OCI-LY1 (cell line): ENCODE results near the gene SCN1B.

ENCODE experiments used
- EZH2 ChIP-seq: fragments of 200-600 bp; sonication (generic), shearing (Covaris generic); IDR thresholded peaks from 2 replicates; pipeline ENCODE4 v1.8.0; 2017; ENCODE audit warnings: borderline replicate concordance, mixed run types, mild to moderate bottlenecking, antibody characterized with exemption, low read length, moderate library complexity, mixed read lengths
- TF ChIP-seq, protein P1 (sequence below): fragments of 200-600 bp; sonication (generic), shearing (Covaris generic); IDR thresholded peaks from 2 replicates; pipeline ENCODE4 v1.5.1; 2017; ENCODE audit warnings: mild to moderate bottlenecking, antibody characterized with exemption, low read length, moderate library complexity, mixed read lengths

GRCh38 chr19:35083691-35084508, 53.6 kb downstream of the SCN1B start:
- TF ChIP-seq, protein P1, sequence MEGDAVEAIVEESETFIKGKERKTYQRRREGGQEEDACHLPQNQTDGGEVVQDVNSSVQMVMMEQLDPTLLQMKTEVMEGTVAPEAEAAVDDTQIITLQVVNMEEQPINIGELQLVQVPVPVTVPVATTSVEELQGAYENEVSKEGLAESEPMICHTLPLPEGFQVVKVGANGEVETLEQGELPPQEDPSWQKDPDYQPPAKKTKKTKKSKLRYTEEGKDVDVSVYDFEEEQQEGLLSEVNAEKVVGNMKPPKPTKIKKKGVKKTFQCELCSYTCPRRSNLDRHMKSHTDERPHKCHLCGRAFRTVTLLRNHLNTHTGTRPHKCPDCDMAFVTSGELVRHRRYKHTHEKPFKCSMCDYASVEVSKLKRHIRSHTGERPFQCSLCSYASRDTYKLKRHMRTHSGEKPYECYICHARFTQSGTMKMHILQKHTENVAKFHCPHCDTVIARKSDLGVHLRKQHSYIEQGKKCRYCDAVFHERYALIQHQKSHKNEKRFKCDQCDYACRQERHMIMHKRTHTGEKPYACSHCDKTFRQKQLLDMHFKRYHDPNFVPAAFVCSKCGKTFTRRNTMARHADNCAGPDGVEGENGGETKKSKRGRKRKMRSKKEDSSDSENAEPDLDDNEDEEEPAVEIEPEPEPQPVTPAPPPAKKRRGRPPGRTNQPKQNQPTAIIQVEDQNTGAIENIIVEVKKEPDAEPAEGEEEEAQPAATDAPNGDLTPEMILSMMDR, result no peak
- TF ChIP-seq EZH2, result no peak
